GM21390 (cell line): Measurements from ENCODE around the gene CIITA.

Source experiments
- ATAC-seq: cut with Tn5 transposase; IDR thresholded peaks from one replicate; pipeline ENCODE4 v1.9.1; 2021; ENCODE audit not compliant: unreplicated experiment

Gene CIITA

GRCh38 chr16:10978124-10978523, 101.1 kb downstream of the CIITA start:
- no peak for ATAC-seq

- ATAC-seq: no peak
Measured at GRCh38 chr16:10978871-10979446, 102.0 kb downstream of the CIITA start.

GRCh38 chr16:10979717-10980601, 103.0 kb downstream of the CIITA start:
- no peak for ATAC-seq

- ATAC-seq: no peak
Measured at GRCh38 chr16:10980813-10981212, 103.8 kb downstream of the CIITA start.

- ATAC-seq: peak; percentile 72
Measured at GRCh38 chr16:10981697-10982216, 104.8 kb downstream of the CIITA start.

GRCh38 chr16:10982465-10983150, 105.6 kb downstream of the CIITA start:
- ATAC-seq: no peak

GRCh38 chr16:10983159-10983558, 106.2 kb downstream of the CIITA start:
- no peak for ATAC-seq

- no peak for ATAC-seq
Measured at GRCh38 chr16:10984509-10984908, 107.5 kb downstream of the CIITA start.
